GM12878 (cell line): ENCODE measurements around the gene GJB1.

Source experiments
- BRCA1 ChIP-seq: IDR thresholded peaks from 2 replicates; pipeline ENCODE4 v1.6.1; 2011; ENCODE audit warnings: low read depth, low read length, improper control_type of control experiment
- CBX5 ChIP-seq: sonication (generic); IDR thresholded peaks from 2 replicates; pipeline ENCODE4 v1.6.1; 2016; ENCODE audit warnings: low read depth, moderate library complexity, mild to moderate bottlenecking, inconsistent platforms
- FOXM1 ChIP-seq: IDR thresholded peaks from 2 replicates; pipeline ENCODE4 v1.6.1; 2012; ENCODE audit warnings: low read depth, mild to moderate bottlenecking, inconsistent platforms, low read length, moderate library complexity
- NFYB ChIP-seq: IDR thresholded peaks from 2 replicates; pipeline ENCODE4 v1.6.1; 2011; ENCODE audit warnings: low read depth, mild to moderate bottlenecking, low read length, improper control_type of control experiment, moderate library complexity; ENCODE audit not compliant: insufficient read depth
- TARDBP ChIP-seq: IDR thresholded peaks from 2 replicates; pipeline ENCODE4 v1.6.1; 2016; ENCODE audit warnings: borderline replicate concordance
- TF ChIP-seq, protein P1 (sequence below), 3 experiments: IDR thresholded peaks in 2 of 3; conservative IDR thresholded peaks in 1 of 3; 2 replicates each; pipeline ENCODE4 v1.5.1; 2011; ENCODE audit warnings: low read depth in 3 of 3, low read length in 3 of 3, mild to moderate bottlenecking in 3 of 3, control low read depth in 2 of 3, moderate library complexity in 2 of 3, inconsistent platforms in 1 of 3, mixed read lengths in 1 of 3; ENCODE audit not compliant: control insufficient read depth in 2 of 3, insufficient read depth in 1 of 3; ENCODE audit errors: extremely low read depth in 1 of 3

DNA sequence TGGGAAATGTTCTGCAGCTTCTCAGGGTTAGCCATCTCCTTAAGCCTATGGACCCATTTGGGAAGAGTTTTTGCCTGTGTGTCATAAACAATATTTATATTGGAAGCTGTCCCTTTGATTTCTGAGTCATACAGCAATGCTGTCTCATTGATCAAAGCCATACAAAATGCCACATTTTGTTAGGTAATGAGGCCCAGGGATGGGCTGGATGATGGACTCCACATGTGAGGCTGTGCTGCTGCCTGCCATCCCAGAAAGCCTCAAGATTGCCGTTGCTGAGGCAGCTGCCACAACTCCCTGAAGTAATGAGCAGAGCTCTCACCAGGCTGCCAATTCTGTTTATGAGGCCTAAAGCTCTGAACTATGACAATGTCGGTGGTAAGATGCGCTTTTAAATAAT lies 12.2 kb upstream of the GJB1 start:
- TF ChIP-seq BRCA1 (no peak), TARDBP (no peak), NFYB (no peak), FOXM1 (no peak), CBX5 (no peak)
- TF ChIP-seq, protein P1, sequence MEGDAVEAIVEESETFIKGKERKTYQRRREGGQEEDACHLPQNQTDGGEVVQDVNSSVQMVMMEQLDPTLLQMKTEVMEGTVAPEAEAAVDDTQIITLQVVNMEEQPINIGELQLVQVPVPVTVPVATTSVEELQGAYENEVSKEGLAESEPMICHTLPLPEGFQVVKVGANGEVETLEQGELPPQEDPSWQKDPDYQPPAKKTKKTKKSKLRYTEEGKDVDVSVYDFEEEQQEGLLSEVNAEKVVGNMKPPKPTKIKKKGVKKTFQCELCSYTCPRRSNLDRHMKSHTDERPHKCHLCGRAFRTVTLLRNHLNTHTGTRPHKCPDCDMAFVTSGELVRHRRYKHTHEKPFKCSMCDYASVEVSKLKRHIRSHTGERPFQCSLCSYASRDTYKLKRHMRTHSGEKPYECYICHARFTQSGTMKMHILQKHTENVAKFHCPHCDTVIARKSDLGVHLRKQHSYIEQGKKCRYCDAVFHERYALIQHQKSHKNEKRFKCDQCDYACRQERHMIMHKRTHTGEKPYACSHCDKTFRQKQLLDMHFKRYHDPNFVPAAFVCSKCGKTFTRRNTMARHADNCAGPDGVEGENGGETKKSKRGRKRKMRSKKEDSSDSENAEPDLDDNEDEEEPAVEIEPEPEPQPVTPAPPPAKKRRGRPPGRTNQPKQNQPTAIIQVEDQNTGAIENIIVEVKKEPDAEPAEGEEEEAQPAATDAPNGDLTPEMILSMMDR (IDR thresholded peaks at IDR 0.05 in 2 of 3, conservative IDR thresholded peaks at IDR 0.05 in 1 of 3; ENCODE audit: control insufficient read depth in 2 of 3, extremely low read depth in 1 of 3, insufficient read depth in 1 of 3, low read depth in 3 of 3, low read length in 3 of 3), result no peak
